ENCODE results near the gene ACTA1. TPM values are rescaled to one million over a fixed set of nuclear protein-coding genes. Genes with fewer than 3 reads are reported as not detected.

Gene ACTA1
- under 1 TPM in 2 of 6 donors, not detected in 4; 0.17 to 0.26 TPM for total RNA-seq

DNA sequence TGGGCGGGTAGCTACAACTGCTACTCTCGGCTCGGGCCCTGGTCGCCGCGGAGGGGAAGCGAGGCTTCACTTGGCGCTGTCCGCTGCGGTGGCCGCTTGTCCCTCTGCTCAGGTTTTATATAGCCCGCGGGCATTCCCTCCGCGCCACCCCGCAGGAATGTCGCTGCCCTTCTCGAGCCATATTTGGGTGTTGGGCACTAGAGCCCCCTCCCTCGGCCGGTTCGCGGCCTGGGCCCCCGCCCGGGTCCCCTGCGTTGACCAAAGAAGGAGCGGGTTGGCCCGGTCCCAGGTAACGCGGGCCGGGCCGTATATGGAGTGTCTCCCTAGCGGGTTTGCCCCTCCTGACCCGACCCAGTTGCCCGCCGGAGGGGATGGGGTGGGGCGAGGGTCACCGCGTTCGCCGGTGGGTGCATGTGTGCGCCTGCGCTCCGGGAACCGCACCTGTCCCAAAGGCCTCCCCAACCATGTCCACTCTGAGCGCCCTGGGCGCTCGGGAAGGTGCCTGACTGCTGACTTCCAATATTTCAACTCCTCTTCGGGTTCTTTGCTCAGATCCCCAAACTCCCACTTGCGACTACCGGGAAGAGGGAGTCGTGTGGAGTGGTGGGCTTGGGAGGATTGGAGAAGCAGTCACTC lies at the start of gene ACTA1:
ACTA1 (minus strand) TSS at position 90 of the 636 bp plus-strand sequence. CDS start 979 bp downstream, outside the sequence.
- no peak within 1 kb of the TSS for H3K4me3 ChIP-seq
- H3K27ac ChIP-seq: no peak within 1 kb of the TSS
- peak in 1 of 2 donors; percentile 80 for DNase-seq

DNA sequence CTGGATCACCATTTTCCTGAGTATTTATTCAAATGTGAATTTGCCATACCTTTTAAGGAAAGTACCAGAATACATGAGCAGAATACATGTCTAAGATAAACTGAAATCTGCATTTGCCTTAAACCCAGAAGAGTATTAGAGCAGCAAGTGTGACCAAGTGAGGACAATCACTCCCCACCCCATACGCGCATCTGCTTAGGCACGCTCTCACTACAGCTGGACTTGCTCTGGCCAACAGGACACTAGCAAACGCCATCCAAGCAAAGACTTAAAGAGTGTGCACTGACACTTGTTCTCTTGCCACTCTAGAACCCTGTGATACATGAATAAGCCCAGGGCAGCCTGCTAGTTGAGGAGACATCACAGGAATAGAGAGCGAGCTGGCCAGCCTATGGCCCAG lies 48.6 kb upstream of the ACTA1 start:
- no peak overlapping the region for H3K27ac ChIP-seq
- H3K36me3 ChIP-seq: peaks cover 16 to 94% (median 44%) of the 10 kb centered on the region in 4 donors
- no peaks in the 10 kb centered on the region for H3K4me1 ChIP-seq
- no peak overlapping the region for H3K4me3 ChIP-seq
- no peaks in the 10 kb centered on the region for H3K27me3 ChIP-seq
- DNase-seq (no peak), ATAC-seq (ENCODE audit: low FRiP score in 2 of 2) (no peak)
- WGBS, 2 donors: 76 to 99% methylated on average over 5 of the region's 5 CpGs
- H3K9me3 ChIP-seq: no peaks in the 10 kb centered on the region
- TF ChIP-seq EP300 (IDR thresholded peaks at IDR 0.05): no peak
- TF ChIP-seq POLR2AphosphoS5 (IDR thresholded peaks at IDR 0.05): no peak
- TF ChIP-seq, protein P1, sequence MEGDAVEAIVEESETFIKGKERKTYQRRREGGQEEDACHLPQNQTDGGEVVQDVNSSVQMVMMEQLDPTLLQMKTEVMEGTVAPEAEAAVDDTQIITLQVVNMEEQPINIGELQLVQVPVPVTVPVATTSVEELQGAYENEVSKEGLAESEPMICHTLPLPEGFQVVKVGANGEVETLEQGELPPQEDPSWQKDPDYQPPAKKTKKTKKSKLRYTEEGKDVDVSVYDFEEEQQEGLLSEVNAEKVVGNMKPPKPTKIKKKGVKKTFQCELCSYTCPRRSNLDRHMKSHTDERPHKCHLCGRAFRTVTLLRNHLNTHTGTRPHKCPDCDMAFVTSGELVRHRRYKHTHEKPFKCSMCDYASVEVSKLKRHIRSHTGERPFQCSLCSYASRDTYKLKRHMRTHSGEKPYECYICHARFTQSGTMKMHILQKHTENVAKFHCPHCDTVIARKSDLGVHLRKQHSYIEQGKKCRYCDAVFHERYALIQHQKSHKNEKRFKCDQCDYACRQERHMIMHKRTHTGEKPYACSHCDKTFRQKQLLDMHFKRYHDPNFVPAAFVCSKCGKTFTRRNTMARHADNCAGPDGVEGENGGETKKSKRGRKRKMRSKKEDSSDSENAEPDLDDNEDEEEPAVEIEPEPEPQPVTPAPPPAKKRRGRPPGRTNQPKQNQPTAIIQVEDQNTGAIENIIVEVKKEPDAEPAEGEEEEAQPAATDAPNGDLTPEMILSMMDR (IDR thresholded peaks at IDR 0.05): no peak
- TF ChIP-seq POLR2A (IDR thresholded peaks at IDR 0.05): no peak

More for the DNA sequence above, at the start of gene ACTA1:
- no peaks in the 10 kb centered on the region for H3K9me3 ChIP-seq
- no peak for TF ChIP-seq EP300 (IDR thresholded peaks at IDR 0.05)
- no peak for TF ChIP-seq POLR2AphosphoS5 (IDR thresholded peaks at IDR 0.05)
- TF ChIP-seq POLR2A (IDR thresholded peaks at IDR 0.05): no peak
- TF ChIP-seq, protein P1 (IDR thresholded peaks at IDR 0.05): no peak
- ATAC-seq (ENCODE audit: low FRiP score in 2 of 2): peak in 1 of 2 donors; percentile 11
- H3K36me3 ChIP-seq: peaks cover 0 to under 1% (median 0%) of the 10 kb centered on the region in 4 donors
- peaks cover 4 to 50% (median 24%) of the 10 kb centered on the region in 4 donors for H3K27me3 ChIP-seq
- peaks cover 17 to 41% (median 24%) of the 10 kb centered on the region in 4 donors for H3K4me1 ChIP-seq
- 4% methylated on average over 27 to 34 of the region's 51 CpGs for WGBS, 2 donors

DNA sequence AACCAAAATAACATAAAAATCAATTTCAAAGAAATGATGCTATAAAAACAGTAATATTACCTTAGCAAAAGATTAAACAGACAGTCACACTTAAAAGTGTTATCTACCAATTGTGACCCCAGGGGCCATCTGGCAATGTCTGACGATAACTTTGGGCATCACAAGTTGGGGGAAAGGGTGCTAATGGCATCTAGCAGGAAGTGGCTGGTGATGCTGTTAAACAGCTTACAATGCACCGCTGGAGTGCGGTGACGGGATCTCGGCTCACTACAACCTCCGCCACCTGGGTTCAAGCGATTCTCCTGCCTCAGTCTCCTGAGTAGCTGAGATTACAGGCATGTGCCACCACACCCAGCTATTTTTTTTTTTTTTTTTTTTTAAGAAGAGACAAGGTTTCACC lies 46.6 kb upstream of the ACTA1 start:
- peaks cover 19 to 94% (median 46%) of the 10 kb centered on the region in 4 donors for H3K36me3 ChIP-seq
- H3K9me3 ChIP-seq: no peaks in the 10 kb centered on the region
- no peak for ATAC-seq (ENCODE audit: low FRiP score in 2 of 2)
- H3K27me3 ChIP-seq: no peaks in the 10 kb centered on the region
- no peak overlapping the region for H3K27ac ChIP-seq
- no peak overlapping the region for H3K4me3 ChIP-seq
- WGBS, 2 donors: 91 to 96% methylated on average over 7 of the region's 7 CpGs
- TF ChIP-seq POLR2A (IDR thresholded peaks at IDR 0.05) (no peak), POLR2AphosphoS5 (IDR thresholded peaks at IDR 0.05) (no peak), EP300 (IDR thresholded peaks at IDR 0.05) (no peak)
- TF ChIP-seq, protein P1 (IDR thresholded peaks at IDR 0.05): no peak
- DNase-seq: no peak
- H3K4me1 ChIP-seq: no peaks in the 10 kb centered on the region

DNA sequence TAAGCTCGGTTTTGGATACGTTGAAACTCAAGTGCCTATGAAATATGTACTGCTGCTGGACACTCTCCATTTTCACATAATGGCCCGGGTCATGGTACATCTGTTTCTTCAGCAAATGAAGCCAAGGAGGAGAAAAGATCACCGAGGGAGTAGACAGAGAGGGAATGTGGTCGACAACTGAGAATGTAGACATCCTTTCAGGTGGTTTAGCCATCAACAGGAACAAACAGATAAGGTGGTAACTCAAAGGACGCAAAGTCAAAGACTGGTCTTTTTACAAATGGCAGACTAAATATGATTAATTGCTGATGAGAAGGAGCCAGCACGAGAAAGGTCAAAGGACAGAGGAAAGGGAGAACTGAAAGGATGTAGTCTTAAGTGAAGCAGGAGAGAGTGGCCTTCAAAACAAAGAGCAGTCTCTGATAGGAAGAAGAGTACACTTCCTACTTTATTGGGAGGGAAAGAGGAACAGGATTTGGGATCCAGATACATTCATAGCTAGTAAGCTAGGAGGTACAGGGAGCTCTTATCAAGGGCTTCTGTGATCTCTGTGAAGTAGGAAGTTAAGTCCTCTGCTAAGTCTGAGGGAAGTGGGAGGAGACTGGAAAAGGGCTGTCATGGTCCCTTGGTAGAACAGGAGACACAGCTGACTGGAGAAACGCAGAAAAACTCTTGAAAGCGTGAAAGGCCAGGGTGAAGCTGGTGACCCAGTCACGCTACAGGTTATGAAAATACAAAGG lies 45.9 kb upstream of the ACTA1 start:
- no peaks in the 10 kb centered on the region for H3K4me1 ChIP-seq
- H3K27ac ChIP-seq: no peak overlapping the region
- 67 to 79% methylated on average over 10 of the region's 10 CpGs for WGBS, 2 donors
- ATAC-seq (ENCODE audit: low FRiP score in 2 of 2): no peak
- no peak for DNase-seq
- TF ChIP-seq, protein P1 (IDR thresholded peaks at IDR 0.05): no peak
- TF ChIP-seq POLR2A (IDR thresholded peaks at IDR 0.05): no peak
- TF ChIP-seq EP300 (IDR thresholded peaks at IDR 0.05): no peak
- TF ChIP-seq POLR2AphosphoS5 (IDR thresholded peaks at IDR 0.05): no peak
- no peaks in the 10 kb centered on the region for H3K9me3 ChIP-seq
- H3K4me3 ChIP-seq: no peak overlapping the region
- H3K36me3 ChIP-seq: peaks cover 24 to 94% (median 48%) of the 10 kb centered on the region in 4 donors
- no peaks in the 10 kb centered on the region for H3K27me3 ChIP-seq
